Esophagus mucosa (tissue), 1 donor: ENCODE data around the gene SEC14L1. TPM values are rescaled to one million over a fixed set of nuclear protein-coding genes. Genes with fewer than 3 reads are reported as not detected.
"Not testable (repeated sequence)": the region's sequence is repeated elsewhere in the genome, so short reads cannot be mapped to it uniquely, and the experiment has no call there.

ENCODE experiments used
- ATAC-seq: fragments of 200-7000 bp; cut with Tn5 transposase; one replicate; pipeline ENCODE4 v1.9.1; 2020
- total RNA-seq: library from RNA; stranded (reverse); gene quantifications from one replicate; pipeline ENCODE4 v1.2.4, GENCODE V29; 2023
- donor health status: DM: yes; HTN: yes; CAD: no.

SEC14L1 gene
- total RNA-seq, 1 donor from 2014 or later, result 25.9 TPM

- ATAC-seq, result no peak
Measured at GRCh38 chr17:77142689-77143088, 1.9 kb downstream of the SEC14L1 start.

GRCh38 chr17:77143306-77143705 lies 2.5 kb downstream of the SEC14L1 start:
- ATAC-seq, result no peak

- ATAC-seq, result no peak
Measured at GRCh38 chr17:77144227-77144626, 3.5 kb downstream of the SEC14L1 start.

- no peak for ATAC-seq
Measured at GRCh38 chr17:77145224-77145611, 4.4 kb downstream of the SEC14L1 start.

GRCh38 chr17:77145612-77146245 lies 5.0 kb downstream of the SEC14L1 start:
- ATAC-seq, result no peak

GRCh38 chr17:77146246-77146632 lies 5.5 kb downstream of the SEC14L1 start:
- ATAC-seq, result no peak

GRCh38 chr17:77146882-77147281 lies 6.1 kb downstream of the SEC14L1 start:
- no peak for ATAC-seq

GRCh38 chr17:77147357-77147801 lies 6.6 kb downstream of the SEC14L1 start:
- ATAC-seq, result no peak

- ATAC-seq, result no peak
Measured at GRCh38 chr17:77148077-77148939, 7.5 kb downstream of the SEC14L1 start.

- no peak for ATAC-seq
Measured at GRCh38 chr17:77148940-77149510, 8.3 kb downstream of the SEC14L1 start.

- no peak for ATAC-seq
Measured at GRCh38 chr17:77150196-77150595, 9.4 kb downstream of the SEC14L1 start.

- no peak for ATAC-seq
Measured at GRCh38 chr17:77151186-77151585, 10.4 kb downstream of the SEC14L1 start.

GRCh38 chr17:77152056-77152455 lies 11.3 kb downstream of the SEC14L1 start:
- not testable (repeated sequence) for ATAC-seq

- ATAC-seq, result no peak
Measured at GRCh38 chr17:77153472-77153871, 12.7 kb downstream of the SEC14L1 start.

- no peak for ATAC-seq
Measured at GRCh38 chr17:77153999-77154586, 13.3 kb downstream of the SEC14L1 start.

- no peak for ATAC-seq
Measured at GRCh38 chr17:77155125-77155524, 14.4 kb downstream of the SEC14L1 start.

GRCh38 chr17:77157766-77158165 lies 17.0 kb downstream of the SEC14L1 start:
- not testable (repeated sequence) for ATAC-seq

- ATAC-seq, result no peak
Measured at GRCh38 chr17:77160091-77160874, 19.5 kb downstream of the SEC14L1 start.

- ATAC-seq, result no peak
Measured at GRCh38 chr17:77160875-77161530, 20.2 kb downstream of the SEC14L1 start.

GRCh38 chr17:77161953-77162352 lies 21.2 kb downstream of the SEC14L1 start:
- ATAC-seq, result no peak

- ATAC-seq, result no peak
Measured at GRCh38 chr17:77163001-77163400, 22.2 kb downstream of the SEC14L1 start.
